IMR-90 (cell line): ENCODE results near the gene ZNHIT1. TPM values are rescaled to one million over a fixed set of nuclear protein-coding genes. Genes with fewer than 3 reads are reported as not detected.
A peak's percentile ranks its signal among the peaks of the same experiment; 100 is the strongest.

ENCODE experiments used
- ATAC-seq: fragments of 200-7000 bp; cut with Tn5 transposase; 2 replicates; pipeline ENCODE4 v1.9.1; 2020; ENCODE audit warnings: low read depth, mild to moderate bottlenecking, moderate library complexity
- BruUV-seq: library from RNA; stranded (reverse); fragments of 400-500 nt; replicated peaks from 2 replicates; lab custom pipeline; 2021; lab: Mats Ljungman, UMichigan
- CTCF ChIA-PET: fragments of 300-600 bp; formaldehyde crosslinking; extraction: SDS; loops from one replicate; lab custom pipeline; 2021; ENCODE audit warnings: antibody characterized with exemption; lab: Yijun Ruan, JAX
- POLR2A ChIA-PET: fragments of 300-600 bp; sonication (Branson Sonifier 250); formaldehyde crosslinking; loops from one replicate; lab custom pipeline; 2022; ENCODE audit warnings: antibody characterized with exemption; ENCODE audit not compliant: unreplicated experiment; lab: Charles Lee
- DNase-seq: peaks from one replicate; pipeline ENCODE4 v3.0.0; 2013
- H2AFZ ChIP-seq: replicated peaks from 2 replicates; pipeline ENCODE3; 2013; ENCODE audit warnings: low read length, mild to moderate bottlenecking; ENCODE audit not compliant: poor library complexity
- H2AK5ac ChIP-seq: 2 replicates; pipeline ENCODE4 v1.6.1; 2013; ENCODE audit warnings: low read depth, low read length, inconsistent platforms
- H2AK9ac ChIP-seq: replicated peaks from 2 replicates; pipeline ENCODE3; 2013; ENCODE audit warnings: mild to moderate bottlenecking, low read depth, low read length, moderate library complexity; ENCODE audit not compliant: poor library complexity
- H2BK120ac ChIP-seq: 2 replicates; pipeline ENCODE4 v1.6.1; 2013; ENCODE audit warnings: low read depth, low read length, inconsistent platforms
- H2BK15ac ChIP-seq: 3 replicates; pipeline ENCODE4 v1.6.1; 2013; ENCODE audit warnings: low read depth, low read length, inconsistent platforms
- H2BK20ac ChIP-seq: 2 replicates; pipeline ENCODE4 v1.6.1; 2013; ENCODE audit warnings: low read depth, mild to moderate bottlenecking, inconsistent platforms, low read length, moderate library complexity
- H2BK5ac ChIP-seq: 2 replicates; pipeline ENCODE4 v1.6.1; 2013; ENCODE audit warnings: mild to moderate bottlenecking, low read depth, low read length, inconsistent platforms; ENCODE audit not compliant: poor library complexity, severe bottlenecking
- H3K14ac ChIP-seq: replicated peaks from 2 replicates; pipeline ENCODE4 v1.6.1; 2013; ENCODE audit warnings: low read depth, low read length, inconsistent platforms
- H3K18ac ChIP-seq: 2 replicates; pipeline ENCODE4 v1.6.1; 2013; ENCODE audit warnings: low read depth, low read length, control low read depth
- H3K23ac ChIP-seq: 2 replicates; pipeline ENCODE4 v1.6.1; 2013; ENCODE audit warnings: low read depth, low read length, inconsistent platforms
- H3K27ac ChIP-seq: 2 replicates; pipeline ENCODE4 v1.5.1; 2013; ENCODE audit warnings: mild to moderate bottlenecking, control low read depth, low read length; ENCODE audit not compliant: insufficient read depth
- H3K27me3 ChIP-seq: 2 replicates; pipeline ENCODE4 v1.6.1; 2013; ENCODE audit warnings: low read length; ENCODE audit not compliant: control insufficient read depth, insufficient read depth
- H3K36me3 ChIP-seq: 2 replicates; pipeline ENCODE4 v1.6.1; 2013; ENCODE audit warnings: low read length, mixed read lengths; ENCODE audit not compliant: control insufficient read depth, insufficient read depth
- H3K4ac ChIP-seq: 2 replicates; pipeline ENCODE4 v1.6.1; 2013; ENCODE audit warnings: low read depth, low read length, inconsistent platforms
- H3K4me1 ChIP-seq: 2 replicates; pipeline ENCODE4 v1.6.1; 2013; ENCODE audit warnings: low read length, mixed read lengths; ENCODE audit not compliant: control insufficient read depth, insufficient read depth
- H3K4me2 ChIP-seq: 2 replicates; pipeline ENCODE4 v1.6.1; 2013; ENCODE audit warnings: low read depth, mild to moderate bottlenecking, control low read depth, low read length, moderate library complexity
- H3K4me3 ChIP-seq: 2 replicates; pipeline ENCODE4 v1.5.1; 2013; ENCODE audit warnings: low read depth, mild to moderate bottlenecking, control low read depth, low read length, moderate library complexity; ENCODE audit not compliant: insufficient read depth
- H3K56ac ChIP-seq: 2 replicates; pipeline ENCODE4 v1.6.1; 2013; ENCODE audit warnings: low read length, inconsistent platforms; ENCODE audit not compliant: insufficient read depth; ENCODE audit errors: extremely low read depth
- H3K79me1 ChIP-seq, 2 experiments: 2 replicates each; pipeline ENCODE4 v1.6.1; 2013; ENCODE audit warnings: low read length in 2 of 2, inconsistent platforms in 1 of 2, low read depth in 1 of 2
- H3K9ac ChIP-seq: 2 replicates; pipeline ENCODE4 v1.6.1; 2013; ENCODE audit warnings: low read depth, low read length, control low read depth
- H3K9me1 ChIP-seq: 2 replicates; pipeline ENCODE4 v1.6.1; 2013; ENCODE audit warnings: low read length, inconsistent platforms; ENCODE audit not compliant: insufficient read depth
- H3K9me3 ChIP-seq: 2 replicates; pipeline ENCODE4 v1.6.1; 2013; ENCODE audit warnings: low read length; ENCODE audit not compliant: control insufficient read depth, insufficient read depth
- H4K20me1 ChIP-seq: 2 replicates; pipeline ENCODE4 v1.6.1; 2013; ENCODE audit warnings: low read length, inconsistent platforms; ENCODE audit not compliant: insufficient read depth
- H4K5ac ChIP-seq: 2 replicates; pipeline ENCODE4 v1.6.1; 2013; ENCODE audit warnings: mild to moderate bottlenecking, low read depth, low read length, control low read depth
- H4K8ac ChIP-seq, 2 experiments: 2 replicates each; pipeline ENCODE4 v1.6.1; 2013; ENCODE audit warnings: low read depth in 2 of 2, low read length in 2 of 2, control low read depth in 1 of 2, inconsistent platforms in 1 of 2
- H4K91ac ChIP-seq: 2 replicates; pipeline ENCODE4 v1.6.1; 2013; ENCODE audit warnings: low read depth, low read length, inconsistent platforms; ENCODE audit not compliant: insufficient read depth
- BHLHE40 ChIP-seq: fragments of 150-350 bp; IDR thresholded peaks from 2 replicates; pipeline ENCODE4 v1.6.1; 2016; ENCODE audit warnings: mild to moderate bottlenecking, low read depth, low read length
- CEBPB ChIP-seq: IDR thresholded peaks from 2 replicates; pipeline ENCODE4 v1.6.1; 2012; ENCODE audit warnings: low read depth, low read length, improper control_type of control experiment
- CHD1 ChIP-seq: IDR thresholded peaks from 2 replicates; pipeline ENCODE4 v1.6.1; 2012; ENCODE audit warnings: low read depth, low read length, improper control_type of control experiment
- FOS ChIP-seq: fragments of 150-350 bp; IDR thresholded peaks from 2 replicates; pipeline ENCODE4 v1.6.1; 2016; ENCODE audit warnings: low read depth, low read length
- MAFK ChIP-seq: IDR thresholded peaks from 2 replicates; pipeline ENCODE4 v1.6.1; 2012; ENCODE audit warnings: low read depth, low read length, improper control_type of control experiment
- MXI1 ChIP-seq: IDR thresholded peaks from 2 replicates; pipeline ENCODE4 v1.6.1; 2012; ENCODE audit warnings: low read depth, mild to moderate bottlenecking, low read length, moderate library complexity, borderline replicate concordance
- POLR2A ChIP-seq: IDR thresholded peaks from 2 replicates; pipeline ENCODE4 v1.6.1; 2012; ENCODE audit warnings: mild to moderate bottlenecking, low read depth, low read length
- RAD21 ChIP-seq: IDR thresholded peaks from 2 replicates; pipeline ENCODE4 v1.6.1; 2012; ENCODE audit warnings: low read length, improper control_type of control experiment
- SMC3 ChIP-seq: fragments of 150-350 bp; IDR thresholded peaks from 2 replicates; pipeline ENCODE4 v1.6.1; 2016; ENCODE audit warnings: low read depth, mild to moderate bottlenecking, antibody characterized with exemption, low read length, moderate library complexity
- WGBS, 2 experiments: methylation state at CpG; one replicate each; pipeline versions ENCODE4 v1.1.5 to v1.1.7; 2013; ENCODE audit warnings: missing lambda C conversion rate in 2 of 2; ENCODE audit not compliant: insufficient read length in 1 of 2; ENCODE audit errors: extremely low coverage in 2 of 2; 5-methylcytosine and 5-hydroxymethylcytosine counted together
- dilution Hi-C: fragments of 300-500 bp; cut with HindIII; formaldehyde crosslinking; loops from one replicate; pipeline ENCODE4 v1.14.3; 2018; ENCODE audit warnings: low sequenced_read_pairs; ENCODE audit not compliant: unreplicated experiment
- in situ Hi-C: fragments of 300-500 bp; cut with MboI; formaldehyde crosslinking; loops from 3 replicates; pipeline ENCODE4 v1.14.3; 2019; ENCODE audit warnings: low sequenced_read_pairs, inconsistent platforms, mixed read lengths
- intact Hi-C: fragments of 100-400 bp; cut with micrococcal nuclease; formaldehyde crosslinking; loops from 2 replicates; pipeline ENCODE4 v1.10.0; 2022
- polyA plus RNA-seq, 3 experiments: library from polyadenylated mRNA; depleted of rRNA; stranded (reverse); fragments of >200 nt; gene quantifications; 2 replicates each; pipeline ENCODE4 v1.2.3, GENCODE V29; 2012; ENCODE audit warnings: low replicate concordance in 1 of 3
- total RNA-seq: library from RNA; depleted of rRNA; stranded (reverse); fragments of >200 nt; gene quantifications from 2 replicates; pipeline ENCODE4 v1.2.3, GENCODE V29; 2012
- TF ChIP-seq, protein P1 (sequence below): fragments of 150-350 bp; IDR thresholded peaks from 2 replicates; pipeline ENCODE4 v1.6.1; 2016; ENCODE audit warnings: low read depth, mild to moderate bottlenecking, low read length, moderate library complexity, borderline replicate concordance
- TF ChIP-seq, protein P2 (sequence below): conservative IDR thresholded peaks from 2 replicates; pipeline ENCODE4 v1.5.1; 2012; ENCODE audit warnings: mild to moderate bottlenecking, low read depth, low read length, improper control_type of control experiment

ZNHIT1 gene
- total and polyA plus RNA-seq, 2 of the 4 experiments (the other 2 are of a cell fraction): 31.7 to 47.1 TPM

- H3K27me3 ChIP-seq: peaks cover 61% of the 10 kb centered on the region
- H2AFZ ChIP-seq: no peak overlapping the region
- ATAC-seq (no peak), DNase-seq (no peak)
- H2BK120ac ChIP-seq: no peak overlapping the region
- H2AK9ac ChIP-seq: no peak overlapping the region
- no peak overlapping the region for H3K18ac ChIP-seq
- no peak overlapping the region for H3K27ac ChIP-seq
- no peaks in the 10 kb centered on the region for H3K36me3 ChIP-seq
- H3K56ac ChIP-seq: no peak overlapping the region
- no peak overlapping the region for H3K4ac ChIP-seq
- H2BK20ac ChIP-seq: no peak overlapping the region
- CTCF ChIA-PET: interaction anchor here (0.6 kb wide), 1 partner anchor 35 kb away, joined by 3 read pairs; no protein-coding TSS in a partner anchor
- H4K91ac ChIP-seq: no peak overlapping the region
- dilution Hi-C loops: no loop called here
- H3K79me1 ChIP-seq: no peaks in the 10 kb centered on the region
- TF ChIP-seq, protein P1, sequence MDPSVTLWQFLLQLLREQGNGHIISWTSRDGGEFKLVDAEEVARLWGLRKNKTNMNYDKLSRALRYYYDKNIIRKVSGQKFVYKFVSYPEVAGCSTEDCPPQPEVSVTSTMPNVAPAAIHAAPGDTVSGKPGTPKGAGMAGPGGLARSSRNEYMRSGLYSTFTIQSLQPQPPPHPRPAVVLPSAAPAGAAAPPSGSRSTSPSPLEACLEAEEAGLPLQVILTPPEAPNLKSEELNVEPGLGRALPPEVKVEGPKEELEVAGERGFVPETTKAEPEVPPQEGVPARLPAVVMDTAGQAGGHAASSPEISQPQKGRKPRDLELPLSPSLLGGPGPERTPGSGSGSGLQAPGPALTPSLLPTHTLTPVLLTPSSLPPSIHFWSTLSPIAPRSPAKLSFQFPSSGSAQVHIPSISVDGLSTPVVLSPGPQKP: no peak
- no peak for TF ChIP-seq BHLHE40
- TF ChIP-seq RAD21: no peak
- TF ChIP-seq POLR2A: no peak
- no peak for TF ChIP-seq SMC3
- no peak for TF ChIP-seq CEBPB
- no peak for TF ChIP-seq MAFK
- no peak for TF ChIP-seq CHD1
- TF ChIP-seq MXI1: no peak
- TF ChIP-seq, protein P2, sequence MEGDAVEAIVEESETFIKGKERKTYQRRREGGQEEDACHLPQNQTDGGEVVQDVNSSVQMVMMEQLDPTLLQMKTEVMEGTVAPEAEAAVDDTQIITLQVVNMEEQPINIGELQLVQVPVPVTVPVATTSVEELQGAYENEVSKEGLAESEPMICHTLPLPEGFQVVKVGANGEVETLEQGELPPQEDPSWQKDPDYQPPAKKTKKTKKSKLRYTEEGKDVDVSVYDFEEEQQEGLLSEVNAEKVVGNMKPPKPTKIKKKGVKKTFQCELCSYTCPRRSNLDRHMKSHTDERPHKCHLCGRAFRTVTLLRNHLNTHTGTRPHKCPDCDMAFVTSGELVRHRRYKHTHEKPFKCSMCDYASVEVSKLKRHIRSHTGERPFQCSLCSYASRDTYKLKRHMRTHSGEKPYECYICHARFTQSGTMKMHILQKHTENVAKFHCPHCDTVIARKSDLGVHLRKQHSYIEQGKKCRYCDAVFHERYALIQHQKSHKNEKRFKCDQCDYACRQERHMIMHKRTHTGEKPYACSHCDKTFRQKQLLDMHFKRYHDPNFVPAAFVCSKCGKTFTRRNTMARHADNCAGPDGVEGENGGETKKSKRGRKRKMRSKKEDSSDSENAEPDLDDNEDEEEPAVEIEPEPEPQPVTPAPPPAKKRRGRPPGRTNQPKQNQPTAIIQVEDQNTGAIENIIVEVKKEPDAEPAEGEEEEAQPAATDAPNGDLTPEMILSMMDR: no peak
- no peak for TF ChIP-seq FOS
- peak overlapping the region; percentile 14; the same call in 1 of the 2 replicates for H3K4me2 ChIP-seq
- H3K14ac ChIP-seq: no peak overlapping the region
- H3K9me1 ChIP-seq: no peaks in the 10 kb centered on the region
- no TSS peak for BruUV-seq
- H2BK5ac ChIP-seq: no peak overlapping the region
- H4K8ac ChIP-seq: no peak overlapping the region
- intact Hi-C loops: no loop called here
- H3K23ac ChIP-seq: no peak overlapping the region
- no peak overlapping the region for H3K9ac ChIP-seq
- peaks cover 2% of the 10 kb centered on the region; the same call in 1 of the 2 replicates for H3K9me3 ChIP-seq
- H2BK15ac ChIP-seq: no peak overlapping the region
- POLR2A ChIA-PET: no interaction called here
- no peaks in the 10 kb centered on the region; the same call in 1 of the 2 replicates for H4K20me1 ChIP-seq
- in situ Hi-C loops: no loop called here
- no peak overlapping the region for H2AK5ac ChIP-seq
- H3K4me3 ChIP-seq: no peak overlapping the region
- no peaks in the 10 kb centered on the region; the same call in 1 of the 2 replicates for H3K4me1 ChIP-seq
- no peak overlapping the region for H4K5ac ChIP-seq
- 0% methylated on average over 7 of the region's 20 CpGs; no CpG with 5 or more reads in 1 of the 2 experiments for WGBS, 2 experiments
These were observed 38.8 kb upstream of the ZNHIT1 start for GRCh38 chr7:101179117-101179516.
